T-helper 2 cell treated with Interferon-gamma antibody and Interleukin-4, amounts not matched to agents 5 μg/mL and 100 μg/mL, for 36 hours (primary cell): ENCODE data around the gene SH3GL3.

Experiments
- DNase-seq: peaks from one replicate; pipeline ENCODE4 v3.0.0; 2021; ENCODE audit warnings: low spot score
- H3K27ac Mint-ChIP-seq: one replicate; pipeline ENCODE4 v1.8.0; 2021; ENCODE audit warnings: mild to moderate bottlenecking, mixed read lengths
- H3K27me3 Mint-ChIP-seq: one replicate; pipeline ENCODE4 v1.8.0; 2021; ENCODE audit warnings: low read depth, mixed read lengths
- H3K36me3 Mint-ChIP-seq: one replicate; pipeline ENCODE4 v1.8.0; 2021; ENCODE audit warnings: low read depth, mixed read lengths
- H3K4me1 Mint-ChIP-seq: one replicate; pipeline ENCODE4 v1.8.0; 2021; ENCODE audit warnings: low read depth, mixed read lengths
- H3K4me3 Mint-ChIP-seq: one replicate; pipeline ENCODE4 v1.8.0; 2022; ENCODE audit warnings: mild to moderate bottlenecking, moderate library complexity, mixed read lengths
- H3K9me3 Mint-ChIP-seq: one replicate; pipeline ENCODE4 v1.8.0; 2021; ENCODE audit warnings: mixed read lengths

The SH3GL3 gene

DNA sequence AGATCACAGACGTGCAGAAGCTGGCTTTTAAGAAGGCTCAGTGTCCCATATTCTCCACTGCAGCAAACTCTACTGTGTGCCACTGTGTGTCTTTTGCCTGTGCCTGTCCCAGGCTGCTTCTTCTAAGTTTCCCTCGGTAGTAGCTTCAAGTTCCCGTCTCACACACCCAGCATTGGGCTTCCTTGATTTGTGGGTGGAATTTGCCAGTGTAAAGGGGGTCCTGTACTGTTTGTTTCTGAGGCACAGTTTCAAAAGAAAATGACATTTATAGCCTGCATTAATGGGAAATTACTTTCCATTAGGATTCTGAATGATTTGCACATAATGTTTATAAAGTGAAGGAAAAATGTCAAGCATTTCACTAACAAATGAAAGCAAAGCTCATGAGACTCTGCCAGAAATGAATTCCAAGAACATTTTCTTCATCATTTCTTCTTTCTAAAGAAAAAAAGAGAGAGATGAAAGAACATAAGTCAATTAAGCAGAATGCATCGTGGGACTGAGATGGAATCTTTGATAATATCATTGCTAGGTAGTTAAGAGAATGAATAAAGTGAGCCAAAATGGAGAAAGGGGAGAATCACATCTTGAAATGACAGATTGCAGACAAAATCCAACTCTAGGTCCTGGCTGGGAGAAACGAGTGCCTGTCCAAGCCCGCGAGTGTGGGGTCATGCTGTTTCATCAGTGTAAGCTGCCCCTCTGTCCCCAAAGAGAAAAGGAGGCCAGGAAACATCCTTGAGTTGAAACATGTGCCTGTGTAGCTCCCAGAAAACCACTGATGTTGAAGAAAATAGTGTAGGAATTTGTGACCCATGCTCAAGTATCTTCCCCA is 158.2 kb downstream of the SH3GL3 start:
- Mint-ChIP-seq H3K9me3 (no peaks in the 10 kb centered on the region), H3K27me3 (peaks cover 3% of the 10 kb centered on the region), H3K4me1 (no peaks in the 10 kb centered on the region), H3K36me3 (no peaks in the 10 kb centered on the region), H3K4me3 (no peak overlapping the region), H3K27ac (no peak overlapping the region)
- DNase-seq = no peak

DNA sequence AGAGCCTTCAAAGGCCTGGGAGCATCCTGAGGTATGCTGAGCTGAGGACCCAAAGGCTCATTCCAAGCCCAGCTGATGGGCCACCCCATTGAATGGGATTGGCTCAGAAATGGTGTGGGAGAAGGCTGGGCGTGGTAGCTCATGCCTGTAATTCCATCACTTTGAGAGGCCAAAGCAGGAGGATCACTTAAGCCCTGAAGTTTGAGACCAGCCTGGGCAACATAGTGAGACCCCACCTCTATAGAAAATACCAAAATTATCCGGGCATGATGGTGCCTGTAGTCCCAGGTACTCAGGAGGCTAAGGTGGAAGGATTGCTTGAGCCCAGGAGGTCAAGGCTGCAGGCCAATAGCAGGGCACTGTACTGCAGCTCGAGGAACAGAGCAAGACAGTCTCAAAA is 163.0 kb downstream of the SH3GL3 start:
- H3K9me3 Mint-ChIP-seq = no peaks in the 10 kb centered on the region
- H3K27ac Mint-ChIP-seq = no peak overlapping the region
- no peaks in the 10 kb centered on the region for H3K4me1 Mint-ChIP-seq
- no peak for DNase-seq
- no peaks in the 10 kb centered on the region for H3K36me3 Mint-ChIP-seq
- no peak overlapping the region for H3K4me3 Mint-ChIP-seq
- peaks cover 3% of the 10 kb centered on the region for H3K27me3 Mint-ChIP-seq

DNA sequence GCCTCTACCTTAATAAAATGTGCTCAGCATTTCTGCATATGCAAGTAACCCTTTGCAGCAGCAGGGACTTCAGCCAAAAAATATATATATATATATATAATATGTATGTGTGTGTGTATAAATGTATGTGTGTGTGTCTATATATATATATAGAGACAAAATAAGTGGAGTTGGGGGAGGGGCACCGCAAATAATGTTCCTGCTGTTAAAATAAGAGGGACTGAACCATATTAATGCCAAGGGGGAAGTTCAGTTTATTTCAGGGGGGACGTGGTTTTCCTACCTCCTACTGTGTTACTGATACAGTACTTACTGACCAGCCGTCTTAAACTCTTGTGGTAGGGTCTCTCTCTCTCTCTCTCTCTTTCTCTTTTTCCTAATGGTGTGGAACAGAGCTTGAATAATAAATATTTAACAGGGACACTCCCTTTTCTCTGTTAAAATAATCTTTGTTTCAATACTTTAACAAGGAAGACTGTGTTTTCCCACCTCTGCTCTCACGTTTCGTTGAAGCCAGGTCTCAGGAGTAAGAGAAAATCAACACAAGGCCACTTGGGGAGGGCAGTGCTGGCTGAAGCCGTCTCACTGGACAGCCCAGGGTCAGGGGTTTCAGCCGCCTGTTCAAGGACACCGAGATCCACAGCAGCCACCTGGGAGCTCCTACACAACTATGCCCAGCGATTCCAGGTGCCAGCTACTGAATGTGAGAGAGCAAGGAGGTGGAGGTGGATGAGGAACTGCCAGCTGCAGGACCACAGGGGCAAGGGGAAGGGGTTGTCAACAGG is 164.0 kb downstream of the SH3GL3 start:
- H3K4me3 Mint-ChIP-seq = no peak overlapping the region
- H3K27me3 Mint-ChIP-seq = peaks cover 3% of the 10 kb centered on the region
- no peaks in the 10 kb centered on the region for H3K4me1 Mint-ChIP-seq
- H3K27ac Mint-ChIP-seq = no peak overlapping the region
- H3K36me3 Mint-ChIP-seq = no peaks in the 10 kb centered on the region
- no peak for DNase-seq
- H3K9me3 Mint-ChIP-seq = no peaks in the 10 kb centered on the region

DNA sequence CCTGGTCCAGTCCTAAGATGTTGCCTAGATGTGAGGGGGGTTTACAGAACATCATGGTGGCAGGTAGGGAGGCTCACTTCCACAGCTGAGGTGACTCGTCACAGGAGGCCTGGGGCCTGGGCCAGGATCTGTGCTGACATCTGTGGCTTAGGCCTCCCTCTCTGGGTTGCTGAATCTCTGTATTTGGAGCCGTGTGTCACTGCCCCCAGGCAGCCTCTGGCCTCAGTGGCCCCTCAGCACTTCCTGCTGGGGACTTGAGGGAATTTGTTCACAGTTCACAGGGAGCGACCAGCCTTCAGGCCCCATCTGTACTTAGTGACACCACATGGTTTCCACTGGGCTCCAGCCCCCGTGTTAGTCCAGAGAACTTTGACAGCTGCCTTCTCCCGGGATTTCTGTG is 165.1 kb downstream of the SH3GL3 start:
- Mint-ChIP-seq H3K4me1 (no peaks in the 10 kb centered on the region), H3K27ac (no peak overlapping the region), H3K9me3 (no peaks in the 10 kb centered on the region), H3K4me3 (no peak overlapping the region), H3K27me3 (no peaks in the 10 kb centered on the region), H3K36me3 (no peaks in the 10 kb centered on the region)
- no peak for DNase-seq

DNA sequence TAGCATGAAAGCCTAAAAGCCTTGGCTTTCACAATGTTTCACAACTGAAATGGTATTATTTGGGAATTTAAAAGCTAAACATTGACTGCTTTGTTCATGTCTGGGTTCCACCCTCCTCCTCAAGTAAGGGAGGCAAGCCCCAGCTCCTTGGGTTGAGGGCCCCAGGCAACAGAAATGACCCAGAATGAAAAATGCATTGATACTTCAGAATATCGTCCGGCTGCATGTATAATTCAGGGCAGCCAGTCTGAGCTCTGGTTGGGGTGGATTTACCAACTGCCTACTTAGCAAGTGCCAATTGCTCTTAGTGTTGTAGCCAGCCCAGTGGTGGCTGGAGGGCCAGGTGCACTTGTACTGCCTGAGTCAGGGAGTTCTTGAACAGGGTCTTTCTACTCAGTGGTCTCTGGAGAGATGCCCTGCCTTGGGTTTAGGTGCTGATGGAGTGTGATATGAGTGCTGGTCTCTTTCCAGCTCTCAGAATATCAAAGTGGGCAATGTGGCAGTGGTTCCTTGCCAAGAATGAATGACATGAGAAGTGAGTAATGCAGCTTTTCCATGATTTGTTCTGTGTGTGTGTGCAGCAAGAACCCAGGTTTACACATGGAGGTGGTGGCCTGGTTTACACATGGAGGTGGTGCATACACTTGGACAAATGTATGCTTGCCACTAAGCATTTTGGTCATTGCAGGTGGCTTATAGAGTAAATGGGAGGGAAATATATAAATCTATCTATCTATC is 165.9 kb downstream of the SH3GL3 start:
- Mint-ChIP-seq H3K36me3 (no peaks in the 10 kb centered on the region), H3K4me1 (no peaks in the 10 kb centered on the region), H3K27me3 (no peaks in the 10 kb centered on the region), H3K27ac (no peak overlapping the region), H3K9me3 (no peaks in the 10 kb centered on the region), H3K4me3 (no peak overlapping the region)
- DNase-seq = no peak

DNA sequence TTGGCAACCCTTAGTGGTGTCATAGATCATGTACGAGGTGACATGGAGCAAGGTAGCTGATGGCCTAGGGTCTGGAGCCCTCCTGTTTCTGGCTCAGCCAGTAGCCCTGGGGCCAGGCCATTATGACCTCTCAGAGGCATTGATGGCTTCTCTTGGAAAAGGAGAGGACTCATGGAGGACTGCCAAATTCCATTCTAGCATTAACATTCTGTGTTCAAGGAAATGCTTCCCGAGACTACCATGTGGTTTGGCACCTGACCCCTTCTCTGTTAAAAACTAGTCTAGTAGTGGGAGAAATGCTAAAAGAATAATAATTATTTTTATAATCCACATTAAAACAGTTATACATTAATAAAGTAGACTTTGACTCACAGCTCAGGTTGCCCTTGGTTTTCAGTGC is 166.6 kb downstream of the SH3GL3 start:
- Mint-ChIP-seq H3K4me3 (no peak overlapping the region), H3K27ac (no peak overlapping the region), H3K27me3 (no peaks in the 10 kb centered on the region), H3K9me3 (no peaks in the 10 kb centered on the region), H3K36me3 (no peaks in the 10 kb centered on the region), H3K4me1 (no peaks in the 10 kb centered on the region)
- no peak for DNase-seq

DNA sequence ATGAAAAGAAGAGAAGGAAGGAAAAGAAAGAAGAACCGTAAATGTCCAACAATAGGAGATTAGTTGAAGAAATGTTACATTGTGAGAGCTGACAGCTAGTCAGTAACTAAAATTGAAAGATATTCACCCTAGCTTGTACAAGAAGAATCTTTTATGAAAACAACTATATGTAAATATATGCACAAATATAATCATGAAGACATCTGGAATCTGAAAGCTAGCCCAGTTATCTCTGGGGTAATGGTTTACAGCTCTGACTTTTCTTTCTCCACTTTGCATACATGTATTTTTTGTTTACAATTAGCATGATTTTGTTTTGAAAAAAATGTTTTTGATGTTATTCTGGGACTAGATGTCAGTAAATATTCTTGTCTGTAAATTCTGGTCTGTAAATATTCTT is 169.7 kb downstream of the SH3GL3 start:
- no peak overlapping the region for H3K4me3 Mint-ChIP-seq
- no peak overlapping the region for H3K27ac Mint-ChIP-seq
- H3K9me3 Mint-ChIP-seq = no peaks in the 10 kb centered on the region
- H3K4me1 Mint-ChIP-seq = no peaks in the 10 kb centered on the region
- H3K36me3 Mint-ChIP-seq = no peaks in the 10 kb centered on the region
- DNase-seq = no peak
- H3K27me3 Mint-ChIP-seq = no peaks in the 10 kb centered on the region

DNA sequence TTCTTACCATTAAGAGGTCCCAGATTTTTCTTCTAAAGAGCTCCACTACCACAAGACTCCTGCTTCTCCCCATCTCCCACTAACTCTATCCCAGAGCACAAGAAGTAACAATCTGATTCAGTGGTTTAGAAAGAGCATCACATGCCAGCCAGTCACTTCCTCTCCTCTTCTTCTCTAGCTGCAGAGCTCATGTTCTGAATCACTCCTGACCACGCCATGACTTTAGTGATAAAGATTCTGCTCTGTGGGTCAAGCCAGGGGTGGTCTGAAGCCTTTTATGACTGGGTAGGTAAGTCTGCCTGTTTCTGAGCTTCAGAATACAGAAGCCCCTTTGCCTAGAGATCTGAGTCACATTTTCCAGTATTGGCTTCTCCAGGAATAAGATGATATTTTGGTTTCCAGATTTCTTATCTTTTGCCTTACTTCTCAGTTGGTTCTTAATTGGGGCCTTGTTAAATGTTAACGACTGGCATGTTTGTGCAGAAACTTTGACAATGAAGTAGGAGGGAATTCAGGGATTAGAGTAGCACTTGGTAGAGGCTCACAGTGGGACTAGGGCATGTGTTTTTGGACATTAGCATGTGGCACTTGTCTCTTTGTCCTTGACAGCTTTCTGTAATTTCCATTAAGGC is 179.1 kb downstream of the SH3GL3 start:
- Mint-ChIP-seq H3K4me3 (no peak overlapping the region), H3K27ac (no peak overlapping the region), H3K4me1 (no peaks in the 10 kb centered on the region), H3K36me3 (no peaks in the 10 kb centered on the region), H3K27me3 (no peaks in the 10 kb centered on the region), H3K9me3 (peaks cover 3% of the 10 kb centered on the region)
- peak; percentile 12 for DNase-seq

DNA sequence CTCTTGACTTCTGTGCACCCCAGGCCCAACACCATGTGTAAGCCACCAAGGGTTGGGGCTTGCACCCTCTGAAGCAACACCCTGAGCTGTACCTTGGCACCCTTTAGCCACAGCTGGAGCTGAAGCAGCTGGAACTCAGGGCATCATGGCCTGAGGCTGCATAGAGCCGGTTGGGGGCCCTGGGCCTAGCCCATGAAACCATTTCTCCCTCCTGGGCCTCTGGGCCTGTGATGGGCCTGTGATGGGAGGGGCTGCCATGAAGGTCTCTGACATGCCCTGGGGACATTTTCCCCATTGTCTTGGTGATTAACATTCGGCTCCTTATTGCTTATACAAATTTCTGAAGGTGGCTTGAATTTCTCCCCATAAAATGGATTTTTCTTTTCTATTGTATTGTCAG is 184.4 kb downstream of the SH3GL3 start:
- no peaks in the 10 kb centered on the region for H3K36me3 Mint-ChIP-seq
- no peak overlapping the region for H3K4me3 Mint-ChIP-seq
- peaks cover 16% of the 10 kb centered on the region for H3K9me3 Mint-ChIP-seq
- no peaks in the 10 kb centered on the region for H3K4me1 Mint-ChIP-seq
- H3K27me3 Mint-ChIP-seq = no peaks in the 10 kb centered on the region
- H3K27ac Mint-ChIP-seq = no peak overlapping the region
- DNase-seq = no peak

DNA sequence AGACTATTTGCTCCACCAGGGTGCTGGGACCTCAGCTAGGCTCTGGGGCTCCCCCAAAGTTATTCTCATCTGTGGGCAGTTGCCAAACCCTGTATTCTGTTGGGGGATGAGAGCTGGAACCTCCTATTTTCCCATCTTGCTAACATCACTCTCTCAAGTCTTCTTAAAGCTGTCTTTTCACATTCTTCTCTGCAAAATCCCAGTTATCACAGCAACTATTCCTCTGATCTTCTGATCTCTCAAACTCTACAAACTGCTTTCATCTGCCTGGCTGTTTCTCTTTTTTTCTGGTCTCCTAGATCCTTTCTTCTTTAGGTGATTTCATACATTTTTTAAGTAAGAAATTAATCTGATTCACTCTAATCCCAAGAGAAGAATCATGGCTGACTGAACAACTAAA is 196.1 kb downstream of the SH3GL3 start:
- H3K36me3 Mint-ChIP-seq = no peaks in the 10 kb centered on the region
- H3K27ac Mint-ChIP-seq = no peak overlapping the region
- DNase-seq = no peak
- no peak overlapping the region for H3K4me3 Mint-ChIP-seq
- no peaks in the 10 kb centered on the region for H3K27me3 Mint-ChIP-seq
- H3K9me3 Mint-ChIP-seq = peaks cover 10% of the 10 kb centered on the region
- no peaks in the 10 kb centered on the region for H3K4me1 Mint-ChIP-seq

DNA sequence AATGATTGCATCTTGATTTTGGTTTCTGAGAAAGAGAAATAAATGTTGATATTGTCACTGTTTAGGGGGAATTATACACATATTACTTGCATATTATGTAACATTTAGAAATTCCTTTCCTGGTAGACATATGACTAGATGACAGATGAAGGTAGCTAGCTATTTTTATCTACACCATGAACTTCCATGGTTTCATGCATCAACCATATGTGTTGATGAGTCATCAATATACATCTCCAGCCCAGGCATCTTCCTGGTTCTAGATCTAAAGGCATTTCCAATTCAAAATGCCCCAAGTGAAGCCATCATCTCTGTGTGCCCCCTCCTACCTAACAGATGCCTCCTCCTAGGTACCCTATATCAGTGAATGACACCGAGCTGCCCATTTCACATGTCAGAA is 197.3 kb downstream of the SH3GL3 start:
- Mint-ChIP-seq H3K9me3 (peaks cover 10% of the 10 kb centered on the region), H3K27me3 (no peaks in the 10 kb centered on the region), H3K4me1 (no peaks in the 10 kb centered on the region), H3K36me3 (no peaks in the 10 kb centered on the region), H3K27ac (no peak overlapping the region), H3K4me3 (no peak overlapping the region)
- DNase-seq = no peak

DNA sequence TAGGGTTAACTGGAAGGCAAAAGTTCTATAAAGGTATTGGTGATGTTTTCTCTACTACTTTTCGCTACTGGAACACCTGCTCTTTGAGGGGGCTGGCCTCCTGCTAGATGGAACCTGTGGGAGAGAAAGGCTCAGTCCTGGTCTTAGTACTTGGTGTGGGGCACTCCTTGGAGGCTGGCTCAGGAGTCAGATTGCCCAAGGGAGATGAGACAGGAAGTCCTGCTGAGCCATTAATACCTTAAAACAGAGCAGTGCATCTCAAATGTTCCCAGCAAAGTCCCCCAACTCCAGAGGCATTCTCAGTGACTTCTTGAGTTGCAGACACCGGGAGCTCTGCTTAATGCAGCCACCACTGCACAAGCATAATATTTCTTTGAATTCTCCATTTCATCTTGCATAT is 203.7 kb downstream of the SH3GL3 start:
- Mint-ChIP-seq H3K9me3 (no peaks in the 10 kb centered on the region), H3K27me3 (peaks cover 28% of the 10 kb centered on the region), H3K4me1 (no peaks in the 10 kb centered on the region), H3K27ac (no peak overlapping the region), H3K4me3 (no peak overlapping the region), H3K36me3 (no peaks in the 10 kb centered on the region)
- no peak for DNase-seq

DNA sequence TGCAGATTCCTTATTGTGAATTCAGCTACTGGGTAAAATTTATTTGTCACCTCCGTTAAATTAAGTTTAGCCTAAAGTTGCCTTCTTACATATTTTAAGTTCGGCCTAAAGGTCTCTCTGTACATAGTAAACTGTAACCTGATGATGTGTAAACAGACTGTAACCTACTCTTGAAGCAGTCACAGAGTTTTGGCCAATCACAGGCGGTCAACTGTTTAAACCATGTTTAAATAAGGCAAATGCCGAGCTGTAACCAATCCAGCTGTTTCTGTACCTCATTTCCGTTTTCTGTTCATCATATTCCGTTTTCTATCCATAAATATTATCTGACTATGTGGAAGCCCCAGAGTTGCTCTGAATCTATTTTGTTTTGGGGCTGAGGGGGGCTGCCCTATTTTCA is 204.4 kb downstream of the SH3GL3 start:
- Mint-ChIP-seq H3K27ac (no peak overlapping the region), H3K9me3 (no peaks in the 10 kb centered on the region), H3K4me3 (no peak overlapping the region), H3K27me3 (peaks cover 34% of the 10 kb centered on the region), H3K4me1 (no peaks in the 10 kb centered on the region), H3K36me3 (no peaks in the 10 kb centered on the region)
- DNase-seq = no peak
